HG03097 (cell line): ENCODE data around the gene TARBP2.

ENCODE experiments used
- ATAC-seq: cut with Tn5 transposase; IDR thresholded peaks from one replicate; pipeline ENCODE4 v1.9.1; 2021; ENCODE audit not compliant: unreplicated experiment, low FRiP score

Gene TARBP2

GRCh38 chr12:53493610-53494391 is 7.3 kb upstream of the TARBP2 start:
- ATAC-seq: no peak

- ATAC-seq: no peak
These were observed 5.0 kb upstream of the TARBP2 start for GRCh38 chr12:53495903-53496751.

- no peak for ATAC-seq
These were observed 4.4 kb upstream of the TARBP2 start for GRCh38 chr12:53496752-53497032.

- no peak for ATAC-seq
These were observed 3.6 kb upstream of the TARBP2 start for GRCh38 chr12:53497461-53497860.

GRCh38 chr12:53498235-53498630 is 2.9 kb upstream of the TARBP2 start:
- no peak for ATAC-seq

- no peak for ATAC-seq
These were observed 1.6 kb upstream of the TARBP2 start, which contains the start of gene MAP3K12 for GRCh38 chr12:53499266-53500141. TSS of gene MAP3K12 (minus strand) at chr12:53499458. CDS start at chr12:53487391, 12,067 bp downstream.

- no peak for ATAC-seq
These were observed 824 bp upstream of the TARBP2 start for GRCh38 chr12:53500142-53500775.

- ATAC-seq: no peak
These were observed 615 bp downstream of the TARBP2 start for GRCh38 chr12:53501615-53502181.

GRCh38 chr12:53502331-53502730 is 1.2 kb downstream of the TARBP2 start:
- ATAC-seq: no peak

- ATAC-seq: no peak
These were observed 2.1 kb downstream of the TARBP2 start for GRCh38 chr12:53502983-53503728.

GRCh38 chr12:53504004-53504920 is 3.2 kb downstream of the TARBP2 start:
- no peak for ATAC-seq

- ATAC-seq: no peak
These were observed 4.0 kb downstream of the TARBP2 start for GRCh38 chr12:53505086-53505485.

- no peak for ATAC-seq
These were observed 4.7 kb downstream of the TARBP2 start for GRCh38 chr12:53505555-53506449.

- ATAC-seq: no peak
These were observed 5.3 kb downstream of the TARBP2 start for GRCh38 chr12:53506450-53506785.

GRCh38 chr12:53506881-53507602 is 6.0 kb downstream of the TARBP2 start, which contains the start of gene NPFF:
TSS of gene NPFF (minus strand) at chr12:53507484. CDS start at chr12:53507474, 10 bp downstream.
- no peak for ATAC-seq

GRCh38 chr12:53507603-53507885 is 6.5 kb downstream of the TARBP2 start:
- no peak for ATAC-seq
